GM21423 (cell line): ENCODE data around the gene SH2B3.
A peak's percentile ranks its signal among the peaks of the same experiment; 100 is the strongest.
"Not testable (repeated sequence)": the region's sequence is repeated elsewhere in the genome, so short reads cannot be mapped to it uniquely, and the experiment has no call there.

Source experiments
- ATAC-seq: cut with Tn5 transposase; IDR thresholded peaks from one replicate; pipeline ENCODE4 v1.9.1; 2021; ENCODE audit warnings: mild to moderate bottlenecking, moderate library complexity; ENCODE audit not compliant: unreplicated experiment

SH2B3 gene

GRCh38 chr12:111405859-111406473 is at the start of gene SH2B3:
Gene SH2B3 (plus strand): TSS chr12:111405923. CDS start chr12:111418146, 12,223 bp downstream.
- peak; percentile 2 for ATAC-seq

- no peak for ATAC-seq
Measured at GRCh38 chr12:111359231-111359913, 46.4 kb upstream of the SH2B3 start.

GRCh38 chr12:111359914-111360276 is 45.8 kb upstream of the SH2B3 start:
- ATAC-seq = no peak

- no peak for ATAC-seq
Measured at GRCh38 chr12:111360325-111360930, 45.3 kb upstream of the SH2B3 start.

GRCh38 chr12:111361073-111361716 is 44.5 kb upstream of the SH2B3 start:
- ATAC-seq = no peak

- ATAC-seq = no peak
Measured at GRCh38 chr12:111361717-111362576, 43.8 kb upstream of the SH2B3 start.

- ATAC-seq = no peak
Measured at GRCh38 chr12:111362687-111363475, 42.8 kb upstream of the SH2B3 start.

- ATAC-seq = no peak
Measured at GRCh38 chr12:111363578-111363977, 42.1 kb upstream of the SH2B3 start.

- no peak for ATAC-seq
Measured at GRCh38 chr12:111366075-111366474, 39.6 kb upstream of the SH2B3 start.

GRCh38 chr12:111366583-111366982 is 39.1 kb upstream of the SH2B3 start:
- ATAC-seq = no peak

- no peak for ATAC-seq
Measured at GRCh38 chr12:111367661-111368221, 38.0 kb upstream of the SH2B3 start.

- no peak for ATAC-seq
Measured at GRCh38 chr12:111368291-111368787, 37.4 kb upstream of the SH2B3 start.

- ATAC-seq = peak; percentile 93
Measured at GRCh38 chr12:111368788-111369495, 36.8 kb upstream of the SH2B3 start, which contains the start of gene PHETA1. Gene PHETA1 (minus strand): TSS chr12:111369095. CDS start chr12:111363427, 5,668 bp downstream.

GRCh38 chr12:111369496-111370220 is 36.1 kb upstream of the SH2B3 start:
- ATAC-seq = no peak

- not testable (repeated sequence) for ATAC-seq
Measured at GRCh38 chr12:111373231-111373630, 32.5 kb upstream of the SH2B3 start.

- ATAC-seq = no peak
Measured at GRCh38 chr12:111377440-111377839, 28.3 kb upstream of the SH2B3 start.

GRCh38 chr12:111379942-111380554 is 25.7 kb upstream of the SH2B3 start:
- no peak for ATAC-seq

GRCh38 chr12:111384596-111384995 is 21.1 kb upstream of the SH2B3 start:
- ATAC-seq = no peak
